HFF-Myc (cell line): Measurements from ENCODE around the gene NCK2.

ENCODE experiments used
- DNase-seq: peaks from one replicate; pipeline ENCODE4 v3.0.0-alpha.2; 2011; ENCODE audit warnings: low read depth; ENCODE audit errors: extremely low read depth
- H3K4me3 ChIP-seq: replicated peaks from 2 replicates; pipeline ENCODE4 v1.5.1; 2011; ENCODE audit warnings: low read depth, mild to moderate bottlenecking, control low read depth, low read length
- CTCF ChIP-seq: IDR thresholded peaks from 2 replicates; pipeline ENCODE4 v1.5.1; 2012; ENCODE audit warnings: mild to moderate bottlenecking, low read depth, low read length, control low read depth; ENCODE audit errors: missing control alignments

Gene NCK2

GRCh38 chr2:105873281-105873680 lies 128.6 kb downstream of the NCK2 start:
- TF ChIP-seq CTCF, result no peak
- no peak overlapping the region for H3K4me3 ChIP-seq
- DNase-seq, result no peak

- no peak for TF ChIP-seq CTCF
- no peak overlapping the region for H3K4me3 ChIP-seq
- no peak for DNase-seq
These were observed 129.0 kb downstream of the NCK2 start for GRCh38 chr2:105873721-105874120.

GRCh38 chr2:105874466-105874865 lies 129.8 kb downstream of the NCK2 start:
- no peak overlapping the region for H3K4me3 ChIP-seq
- TF ChIP-seq CTCF, result no peak
- DNase-seq, result no peak

GRCh38 chr2:105875241-105875640 lies 130.5 kb downstream of the NCK2 start:
- no peak for TF ChIP-seq CTCF
- no peak overlapping the region for H3K4me3 ChIP-seq
- no peak for DNase-seq

- no peak for DNase-seq
- TF ChIP-seq CTCF, result no peak
- no peak overlapping the region for H3K4me3 ChIP-seq
These were observed 131.5 kb downstream of the NCK2 start for GRCh38 chr2:105876191-105876590.

- TF ChIP-seq CTCF, result no peak
- no peak overlapping the region for H3K4me3 ChIP-seq
- no peak for DNase-seq
These were observed 133.2 kb downstream of the NCK2 start for GRCh38 chr2:105877945-105878344.

GRCh38 chr2:105879106-105879802 lies 134.5 kb downstream of the NCK2 start:
- DNase-seq, result no peak
- TF ChIP-seq CTCF, result no peak
- H3K4me3 ChIP-seq, result no peak overlapping the region
